Measurements from ENCODE around the gene PER3.

Gene PER3

GRCh38 chr1:7783826-7784491 is at the start of gene PER3:
Gene PER3, plus strand, starts transcription at chr1:7784291. Its CDS starts 587 bp downstream, at chr1:7784878.
- peak; percentile 95 for DNase-seq

GRCh38 chr1:7738044-7738443 is 46.0 kb upstream of the PER3 start:
- DNase-seq = no peak

- no peak for DNase-seq
Observed at GRCh38 chr1:7743346-7743745, 40.7 kb upstream of the PER3 start.

- no peak for DNase-seq
Observed at GRCh38 chr1:7744882-7745281, 39.2 kb upstream of the PER3 start.

GRCh38 chr1:7745783-7746182 is 38.3 kb upstream of the PER3 start:
- DNase-seq = no peak

- DNase-seq = no peak
Observed at GRCh38 chr1:7747605-7748004, 36.5 kb upstream of the PER3 start.

GRCh38 chr1:7749126-7749525 is 35.0 kb upstream of the PER3 start:
- DNase-seq = no peak

- no peak for DNase-seq
Observed at GRCh38 chr1:7751174-7751573, 32.9 kb upstream of the PER3 start.

GRCh38 chr1:7752512-7753417 is 31.3 kb upstream of the PER3 start:
- DNase-seq = peak; percentile 27

- DNase-seq = no peak
Observed at GRCh38 chr1:7753641-7754040, 30.4 kb upstream of the PER3 start.

GRCh38 chr1:7754234-7754633 is 29.9 kb upstream of the PER3 start:
- DNase-seq = no peak

- no peak for DNase-seq
Observed at GRCh38 chr1:7755448-7755847, 28.6 kb upstream of the PER3 start.

GRCh38 chr1:7760245-7760644 is 23.8 kb upstream of the PER3 start:
- DNase-seq = no peak

- DNase-seq = no peak
Observed at GRCh38 chr1:7761103-7761502, 23.0 kb upstream of the PER3 start.

GRCh38 chr1:7767176-7767575 is 16.9 kb upstream of the PER3 start:
- DNase-seq = no peak

GRCh38 chr1:7768583-7768982 is 15.5 kb upstream of the PER3 start:
- DNase-seq = no peak

- DNase-seq = no peak
Observed at GRCh38 chr1:7769673-7770412, 14.2 kb upstream of the PER3 start.

GRCh38 chr1:7770669-7770996 is 13.5 kb upstream of the PER3 start:
- no peak for DNase-seq

GRCh38 chr1:7770997-7771822 is 12.9 kb upstream of the PER3 start, which contains the start of gene VAMP3:
Gene VAMP3, plus strand, starts transcription at chr1:7771296. Its CDS starts 88 bp downstream, at chr1:7771384.
- peak; percentile 88 for DNase-seq

- DNase-seq = no peak
Observed at GRCh38 chr1:7771823-7772299, 12.2 kb upstream of the PER3 start.

- DNase-seq = no peak
Observed at GRCh38 chr1:7777591-7777990, 6.5 kb upstream of the PER3 start.

GRCh38 chr1:7778133-7778628 is 5.9 kb upstream of the PER3 start:
- no peak for DNase-seq

Data from activated T-cell treated with anti-CD3 and anti-CD28 coated beads, Interleukin-2, amount 50 U/mL, for 1 hour (primary cell).